ENCODE measurements around the gene ZNF491.

The ZNF491 gene

GRCh38 chr19:11853358-11853757 is 55.0 kb downstream of the ZNF491 start:
- DNase-seq, result no peak

GRCh38 chr19:11856596-11857250 is 58.4 kb downstream of the ZNF491 start:
- no peak for DNase-seq
- intact Hi-C loops (cut with DNase I), result no loop called here

More at GRCh38 chr19:11853358-11853757, 55.0 kb downstream of the ZNF491 start:
- intact Hi-C loops (cut with DNase I), result no loop called here
